Thyroid gland (tissue), 4 donors: Measurements from ENCODE around the gene PMP22. TPM values are rescaled to one million over a fixed set of nuclear protein-coding genes. Genes with fewer than 3 reads are reported as not detected.

Experiments used
- DNase-seq, 2 donors: peaks; one replicate each; pipeline ENCODE4 v3.0.0-alpha.2; 2019
- H3K27ac ChIP-seq, 3 donors: fragments of 200-600 bp; sonication (generic); 1 replicate in 2 of 3; 2 replicates in 1 of 3; pipeline ENCODE4 v1.5.1; 2016 to 2019; ENCODE audit warnings: mild to moderate bottlenecking in 1 of 3, moderate library complexity in 1 of 3
- H3K27me3 ChIP-seq: fragments of 200-600 bp; sonication (generic); one replicate; pipeline ENCODE4 v1.5.1; 2019
- H3K36me3 ChIP-seq, 2 donors: fragments of 200-600 bp; sonication (generic); one replicate each; pipeline ENCODE4 v1.5.1; 2016 to 2019
- H3K4me1 ChIP-seq, 2 donors: fragments of 200-600 bp; sonication (generic); one replicate each; pipeline ENCODE4 v1.5.1; 2017 to 2019
- H3K4me3 ChIP-seq, 3 donors: fragments of 200-600 bp; sonication (generic); replicated peaks in 1 of 3; 1 replicate in 2 of 3; 2 replicates in 1 of 3; pipeline ENCODE4 v1.5.1; 2016; ENCODE audit warnings: mild to moderate bottlenecking in 1 of 3
- H3K9me3 ChIP-seq: fragments of 200-600 bp; sonication (generic); one replicate; pipeline ENCODE4 v1.5.1; 2017
- CTCF ChIP-seq, 6 experiments: fragments of 200-600 bp in 3 of 6; fragments of 450-650 bp in 3 of 6; sonication (generic) in 3 of 6; IDR thresholded peaks; one replicate each; pipeline ENCODE4 v1.5.1; 2016 to 2019; ENCODE audit warnings: antibody characterized with exemption in 6 of 6, mild to moderate bottlenecking in 2 of 6, inconsistent platforms in 1 of 6, moderate library complexity in 1 of 6
- POLR2A ChIP-seq, 2 donors: fragments of 450-650 bp; IDR thresholded peaks; one replicate each; pipeline ENCODE4 v1.6.1; 2017; ENCODE audit warnings: antibody characterized with exemption in 2 of 2, mild to moderate bottlenecking in 2 of 2, moderate library complexity in 1 of 2
- WGBS, 2 donors: methylation state at CpG; one replicate each; pipeline ENCODE4 v1.1.5; 2017; 5-methylcytosine and 5-hydroxymethylcytosine counted together
- intact Hi-C: fragments of 100-400 bp; cut with DNase I; formaldehyde crosslinking; loops from one replicate; pipeline ENCODE4 v1.15.1; 2023
- total RNA-seq, 4 donors: library from RNA; depleted of rRNA; stranded (reverse); fragments of >200 nt; gene quantifications; one replicate each; pipeline ENCODE4 v1.2.3, GENCODE V29; 2016

Gene PMP22
- total RNA-seq, 4 donors from 2014 or later: 61.0 to 254 (median 109) TPM

- Histone ChIP-seq H3K27ac (no peak overlapping the region), H3K27me3 (no peaks in the 10 kb centered on the region), H3K36me3 (no peaks in the 10 kb centered on the region), H3K4me3 (no peak overlapping the region), H3K9me3 (no peaks in the 10 kb centered on the region), H3K4me1 (peaks cover 0 to under 1% of the 10 kb centered on the region in 2 donors)
- intact Hi-C loops: loop anchor here (10.0 kb wide), 1 partner anchor 134 kb away; no protein-coding TSS in a partner anchor
- no peak for DNase-seq
- WGBS, 2 donors: 91% methylated on average over 9 of the region's 9 CpGs
- TF ChIP-seq POLR2A (IDR thresholded peaks at IDR 0.05) (no peak), CTCF (IDR thresholded peaks at IDR 0.05) (no peak)
Observed at GRCh38 chr17:15270628-15271381, 5.7 kb upstream of the PMP22 start.

- H3K27me3 ChIP-seq: no peaks in the 10 kb centered on the region
- H3K9me3 ChIP-seq: no peaks in the 10 kb centered on the region
- DNase-seq: no peak
- no peak overlapping the region for H3K27ac ChIP-seq
- intact Hi-C loops: loop anchor here (5.0 to 10.0 kb wide), 2 partner anchors 78 to 135 kb away; no protein-coding TSS in a partner anchor
- no peaks in the 10 kb centered on the region for H3K36me3 ChIP-seq
- TF ChIP-seq POLR2A (IDR thresholded peaks at IDR 0.05) (no peak), CTCF (IDR thresholded peaks at IDR 0.05) (no peak)
- H3K4me1 ChIP-seq: peaks cover 8 to 11% of the 10 kb centered on the region in 2 donors
- no peak overlapping the region for H3K4me3 ChIP-seq
- WGBS, 2 donors: 80 to 83% methylated on average over 5 of the region's 5 CpGs
Observed at GRCh38 chr17:15269780-15270089, 4.6 kb upstream of the PMP22 start.

- Histone ChIP-seq H3K4me3 (no peak overlapping the region), H3K4me1 (peaks cover 13 to 16% of the 10 kb centered on the region in 2 donors), H3K27me3 (no peaks in the 10 kb centered on the region), H3K36me3 (no peaks in the 10 kb centered on the region), H3K9me3 (no peaks in the 10 kb centered on the region), H3K27ac (no peak overlapping the region)
- no peak for DNase-seq
- no peak for TF ChIP-seq CTCF (IDR thresholded peaks at IDR 0.05)
- TF ChIP-seq POLR2A (IDR thresholded peaks at IDR 0.05): no peak
- WGBS, 2 donors: 66 to 72% methylated on average over 7 of the region's 7 CpGs
- intact Hi-C loops: loop anchor here (5.0 kb wide), 1 partner anchor 78 kb away; no protein-coding TSS in a partner anchor
Observed at GRCh38 chr17:15269087-15269779, 4.1 kb upstream of the PMP22 start.

- intact Hi-C loops: loop anchor here (5.0 kb wide), 1 partner anchor 79 kb away; no protein-coding TSS in a partner anchor
- peaks cover 20 to 21% of the 10 kb centered on the region in 2 donors for H3K4me1 ChIP-seq
- no peaks in the 10 kb centered on the region for H3K36me3 ChIP-seq
- no peak for DNase-seq
- H3K27me3 ChIP-seq: no peaks in the 10 kb centered on the region
- H3K9me3 ChIP-seq: no peaks in the 10 kb centered on the region
- no peak overlapping the region for H3K27ac ChIP-seq
- WGBS, 2 donors: 44 to 51% methylated on average over 1 of the region's 1 CpG
- TF ChIP-seq POLR2A (IDR thresholded peaks at IDR 0.05): no peak
- no peak overlapping the region for H3K4me3 ChIP-seq
Observed at GRCh38 chr17:15268461-15268860, 3.3 kb upstream of the PMP22 start.

- H3K36me3 ChIP-seq: no peaks in the 10 kb centered on the region
- H3K27ac ChIP-seq: no peak overlapping the region
- intact Hi-C loops: loop anchor here (5.0 kb wide), 1 partner anchor 79 kb away; no protein-coding TSS in a partner anchor
- no peak for TF ChIP-seq POLR2A (IDR thresholded peaks at IDR 0.05)
- TF ChIP-seq CTCF (IDR thresholded peaks at IDR 0.05): no peak
- H3K4me3 ChIP-seq: no peak overlapping the region
- H3K9me3 ChIP-seq: no peaks in the 10 kb centered on the region
- H3K27me3 ChIP-seq: no peaks in the 10 kb centered on the region
- 79 to 85% methylated on average over 3 of the region's 3 CpGs for WGBS, 2 donors
- H3K4me1 ChIP-seq: peaks cover 22 to 25% of the 10 kb centered on the region in 2 donors
- no peak for DNase-seq
Observed at GRCh38 chr17:15267996-15268395, 2.9 kb upstream of the PMP22 start.
